Hepatocyte (in vitro differentiated cells): ENCODE measurements around the gene ORC3. TPM values are rescaled to one million over a fixed set of nuclear protein-coding genes. Genes with fewer than 3 reads are reported as not detected.
"Not testable (repeated sequence)": the region's sequence is repeated elsewhere in the genome, so short reads cannot be mapped to it uniquely, and the experiment has no call there.

Experiments used
- DNase-seq: peaks from one replicate; pipeline ENCODE4 v3.0.0-alpha.2; 2016; ENCODE audit warnings: low spot score
- H2AFZ ChIP-seq: fragments of 200-600 bp; sonication (generic); 2 replicates; pipeline ENCODE4 v1.6.0; 2016; ENCODE audit warnings: antibody characterized with exemption, mild to moderate bottlenecking
- H3K27ac ChIP-seq: fragments of 200-600 bp; sonication (generic); 2 replicates; pipeline ENCODE4 v1.5.1; 2016; ENCODE audit warnings: mild to moderate bottlenecking
- H3K27me3 ChIP-seq: fragments of 200-600 bp; sonication (generic); 2 replicates; pipeline ENCODE4 v1.6.1; 2016
- H3K36me3 ChIP-seq: fragments of 200-600 bp; sonication (generic); replicated peaks from 2 replicates; pipeline ENCODE4 v1.5.1; 2016; ENCODE audit warnings: low read depth; ENCODE audit not compliant: insufficient read depth
- H3K4me1 ChIP-seq: fragments of 200-600 bp; sonication (generic); 2 replicates; pipeline ENCODE4 v1.5.1; 2016; ENCODE audit warnings: mild to moderate bottlenecking, moderate library complexity; ENCODE audit not compliant: insufficient read depth
- H3K4me2 ChIP-seq: fragments of 200-600 bp; sonication (generic); 2 replicates; pipeline ENCODE4 v1.6.0; 2016
- H3K4me3 ChIP-seq: fragments of 200-600 bp; sonication (generic); 2 replicates; pipeline ENCODE4 v1.5.1; 2016; ENCODE audit warnings: mild to moderate bottlenecking
- H3K79me2 ChIP-seq: fragments of 200-600 bp; sonication (generic); 2 replicates; pipeline ENCODE4 v1.6.0; 2017; ENCODE audit warnings: mild to moderate bottlenecking
- H3K9me2 ChIP-seq: fragments of 200-600 bp; sonication (generic); replicated peaks from 2 replicates; pipeline ENCODE4 v1.6.0; 2017; ENCODE audit warnings: mild to moderate bottlenecking; ENCODE audit not compliant: insufficient read depth
- H3K9me3 ChIP-seq: fragments of 200-600 bp; sonication (generic); 2 replicates; pipeline ENCODE4 v1.5.1; 2016; ENCODE audit warnings: low read depth, mild to moderate bottlenecking
- H4K20me1 ChIP-seq: fragments of 200-600 bp; sonication (generic); 2 replicates; pipeline ENCODE4 v1.6.0; 2016; ENCODE audit warnings: mild to moderate bottlenecking; ENCODE audit not compliant: insufficient read depth, poor library complexity, severe bottlenecking
- CTCF ChIP-seq: fragments of 200-600 bp; sonication (generic); IDR thresholded peaks from 2 replicates; pipeline ENCODE4 v1.5.1; 2016; ENCODE audit warnings: antibody characterized with exemption, mild to moderate bottlenecking; ENCODE audit not compliant: poor library complexity
- EZH2 ChIP-seq: fragments of 200-600 bp; sonication (generic); IDR thresholded peaks from 2 replicates; pipeline ENCODE4 v1.6.1; 2016; ENCODE audit warnings: antibody characterized with exemption, mild to moderate bottlenecking, borderline replicate concordance
- EZH2phosphoT487 ChIP-seq: fragments of 200-600 bp; sonication (generic); IDR thresholded peaks from one replicate; pipeline ENCODE4 v1.6.1; 2018; ENCODE audit warnings: antibody characterized with exemption, mild to moderate bottlenecking, low read depth, moderate library complexity; ENCODE audit not compliant: unreplicated experiment, severe bottlenecking
- WGBS: methylation state at CpG from one replicate; pipeline ENCODE4 v1.1.6; 2016; ENCODE audit warnings: low lambda C conversion rate; ENCODE audit errors: missing lambda C conversion rate; 5-methylcytosine and 5-hydroxymethylcytosine counted together
- polyA plus RNA-seq: library from polyadenylated mRNA; unstranded; fragments of >200 nt; fragmentation: Nextera tagmentation; extraction: Ambion mirVana; gene quantifications from 2 replicates; pipeline ENCODE4 v1.2.1, GENCODE V29; 2016
- total RNA-seq: library from RNA; depleted of rRNA; stranded (reverse); fragments of >200 nt; gene quantifications from 2 replicates; pipeline ENCODE4 v1.2.3, GENCODE V29; 2014

Gene ORC3
- total and polyA plus RNA-seq, 2 experiments from 2014 or later: 19.6 to 24.2 TPM

GRCh38 chr6:87705070-87705691 is 115.2 kb downstream of the ORC3 start:
- peak; percentile 47 for DNase-seq
- Histone ChIP-seq H3K4me2 (peak overlapping the region; percentile 38), H3K79me2 (peaks cover 18% of the 10 kb centered on the region), H2AFZ (no peak overlapping the region), H3K9me3 (no peaks in the 10 kb centered on the region), H3K4me1 (peaks cover 8% of the 10 kb centered on the region), H3K4me3 (no peak overlapping the region), H3K36me3 (no peaks in the 10 kb centered on the region), H3K27me3 (no peaks in the 10 kb centered on the region), H3K27ac (peak overlapping the region; percentile 75), H4K20me1 (peaks cover 10% of the 10 kb centered on the region), H3K9me2 (no peaks in the 10 kb centered on the region)
- TF ChIP-seq EZH2phosphoT487 (no peak), CTCF (no peak), EZH2 (no peak)
- WGBS: 59% methylated on average over 4 of the region's 4 CpGs

- H4K20me1 ChIP-seq: no peaks in the 10 kb centered on the region
- no peaks in the 10 kb centered on the region for H3K27me3 ChIP-seq
- peak overlapping the region; percentile 75 for H3K27ac ChIP-seq
- 92% methylated on average over 3 of the region's 3 CpGs for WGBS
- H3K4me2 ChIP-seq: no peak overlapping the region
- no peak for DNase-seq
- H3K4me1 ChIP-seq: peaks cover 8% of the 10 kb centered on the region
- no peaks in the 10 kb centered on the region for H3K36me3 ChIP-seq
- no peak overlapping the region for H2AFZ ChIP-seq
- peaks cover 6% of the 10 kb centered on the region for H3K79me2 ChIP-seq
- no peaks in the 10 kb centered on the region for H3K9me2 ChIP-seq
- TF ChIP-seq EZH2 (no peak), CTCF (no peak), EZH2phosphoT487 (no peak)
- H3K4me3 ChIP-seq: no peak overlapping the region
- no peaks in the 10 kb centered on the region for H3K9me3 ChIP-seq
These were observed 116.4 kb downstream of the ORC3 start for GRCh38 chr6:87706187-87706966.

GRCh38 chr6:87708581-87709427 is 118.9 kb downstream of the ORC3 start:
- H2AFZ ChIP-seq, H3K4me1 ChIP-seq, H3K27ac ChIP-seq, H4K20me1 ChIP-seq, H3K4me3 ChIP-seq, H3K9me3 ChIP-seq, H3K79me2 ChIP-seq, H3K27me3 ChIP-seq, H3K4me2 ChIP-seq, H3K9me2 ChIP-seq, H3K36me3 ChIP-seq, DNase-seq: not testable (repeated sequence)
- 90% methylated on average over 7 of the region's 7 CpGs for WGBS

GRCh38 chr6:87710090-87710489 is 120.2 kb downstream of the ORC3 start:
- no peak overlapping the region for H2AFZ ChIP-seq
- WGBS: 82% methylated on average over 3 of the region's 3 CpGs

GRCh38 chr6:87712713-87713112 is 122.8 kb downstream of the ORC3 start:
- H4K20me1 ChIP-seq, H3K4me3 ChIP-seq, H3K4me1 ChIP-seq, H3K27me3 ChIP-seq, H3K27ac ChIP-seq, DNase-seq, H2AFZ ChIP-seq, H3K9me3 ChIP-seq, H3K79me2 ChIP-seq, H3K9me2 ChIP-seq, H3K36me3 ChIP-seq, H3K4me2 ChIP-seq: not testable (repeated sequence)
- 94% methylated on average over 3 of the region's 3 CpGs for WGBS

More at GRCh38 chr6:87710090-87710489, 120.2 kb downstream of the ORC3 start:
- Histone ChIP-seq H3K27ac (no peak overlapping the region), H3K36me3 (no peaks in the 10 kb centered on the region), H3K9me3 (no peaks in the 10 kb centered on the region), H3K9me2 (no peaks in the 10 kb centered on the region), H3K27me3 (no peaks in the 10 kb centered on the region), H3K4me2 (no peak overlapping the region), H3K4me3 (no peak overlapping the region), H3K79me2 (no peaks in the 10 kb centered on the region), H3K4me1 (peaks cover 4% of the 10 kb centered on the region), H4K20me1 (no peaks in the 10 kb centered on the region)
- no peak for TF ChIP-seq EZH2
- TF ChIP-seq EZH2phosphoT487: no peak
- TF ChIP-seq CTCF: no peak
- no peak for DNase-seq
